SK-N-SH treated with all-trans-retinoic acid at 6 μM for 48 hours (cell line): ENCODE results near the gene TCERG1L.

Experiments used
- ATAC-seq: fragments of 200-7000 bp; cut with Tn5 transposase; 3 replicates; pipeline ENCODE4 v1.9.1; 2020; ENCODE audit warnings: mild to moderate bottlenecking, moderate library complexity
- ARNTL ChIP-seq: fragments of 450-650 bp; formaldehyde crosslinking; IDR thresholded peaks from 2 replicates; pipeline ENCODE4 v1.5.0; 2020; ENCODE audit warnings: low read depth, mild to moderate bottlenecking, moderate library complexity, borderline replicate concordance
- BACH2 ChIP-seq: fragments of 250-450 bp; sonication (Bioruptor Pico); IDR thresholded peaks from 2 replicates; pipeline ENCODE4 v1.9.0; 2021; ENCODE audit warnings: mild to moderate bottlenecking, borderline replicate concordance
- CSDC2 ChIP-seq: fragments of 250-450 bp; sonication (Bioruptor Pico); IDR thresholded peaks from 2 replicates; pipeline ENCODE4 v1.5.0; 2020; ENCODE audit warnings: mild to moderate bottlenecking, moderate library complexity
- ESRRG ChIP-seq: fragments of 250-450 bp; sonication (Bioruptor Pico); IDR thresholded peaks from 2 replicates; pipeline ENCODE4 v1.6.1; 2021; ENCODE audit warnings: mild to moderate bottlenecking
- GLIS3 ChIP-seq: fragments of 250-450 bp; sonication (Bioruptor Pico); IDR thresholded peaks from 2 replicates; pipeline ENCODE4 v1.5.0; 2020; ENCODE audit warnings: mild to moderate bottlenecking, moderate library complexity
- ISL1 ChIP-seq: fragments of 250-450 bp; sonication (Bioruptor Pico); IDR thresholded peaks from 2 replicates; pipeline ENCODE4 v2.1.2; 2022; ENCODE audit warnings: mild to moderate bottlenecking, moderate library complexity
- OSR1 ChIP-seq: fragments of 250-450 bp; sonication (Bioruptor Pico); IDR thresholded peaks from 2 replicates; pipeline ENCODE4 v1.8.0; 2022; ENCODE audit warnings: moderate library complexity, mild to moderate bottlenecking, inconsistent platforms
- PPARA ChIP-seq: fragments of 250-450 bp; sonication (Bioruptor Pico); IDR thresholded peaks from 2 replicates; pipeline ENCODE4 v1.5.0; 2020; ENCODE audit warnings: mild to moderate bottlenecking, borderline replicate concordance
- RARB ChIP-seq: fragments of 250-450 bp; sonication (Bioruptor Pico); IDR thresholded peaks from 2 replicates; pipeline ENCODE4 v1.8.0; 2021; ENCODE audit warnings: mild to moderate bottlenecking, moderate library complexity
- SNAI2 ChIP-seq: fragments of 250-450 bp; sonication (Bioruptor Pico); IDR thresholded peaks from 2 replicates; pipeline ENCODE4 v1.5.0; 2020; ENCODE audit warnings: mild to moderate bottlenecking, moderate library complexity
- TCF4 ChIP-seq: fragments of 250-450 bp; sonication (Bioruptor Pico); IDR thresholded peaks from 2 replicates; pipeline ENCODE4 v1.8.0; 2021; ENCODE audit warnings: mild to moderate bottlenecking, moderate library complexity, borderline replicate concordance
- TOX ChIP-seq: fragments of 250-450 bp; sonication (Bioruptor Pico); IDR thresholded peaks from 2 replicates; pipeline ENCODE4 v1.8.0; 2021; ENCODE audit warnings: mild to moderate bottlenecking, moderate library complexity, borderline replicate concordance
- ZC3H10 ChIP-seq: fragments of 250-450 bp; sonication (Bioruptor Pico); IDR thresholded peaks from 2 replicates; pipeline ENCODE4 v1.5.1; 2021; ENCODE audit warnings: mild to moderate bottlenecking, moderate library complexity
- ZFP3 ChIP-seq: fragments of 250-450 bp; sonication (Bioruptor Pico); IDR thresholded peaks from 2 replicates; pipeline ENCODE4 v1.5.0; 2020; ENCODE audit warnings: mild to moderate bottlenecking, moderate library complexity
- ZNF565 ChIP-seq: fragments of 450-650 bp; formaldehyde crosslinking; conservative IDR thresholded peaks from 2 replicates; pipeline ENCODE4 v1.5.0; 2020; ENCODE audit warnings: low read depth, mild to moderate bottlenecking, moderate library complexity
- ZNF70 ChIP-seq: fragments of 450-650 bp; formaldehyde crosslinking; IDR thresholded peaks from 2 replicates; pipeline ENCODE4 v1.5.0; 2020; ENCODE audit warnings: mild to moderate bottlenecking, moderate library complexity
- ZNF8 ChIP-seq: fragments of 450-650 bp; formaldehyde crosslinking; IDR thresholded peaks from 2 replicates; pipeline ENCODE4 v1.5.0; 2020; ENCODE audit warnings: mild to moderate bottlenecking, moderate library complexity
- TF ChIP-seq, protein P1 (sequence below): fragments of 250-450 bp; sonication (Bioruptor Pico); IDR thresholded peaks from 2 replicates; pipeline ENCODE4 v1.5.0; 2020; ENCODE audit warnings: mild to moderate bottlenecking, moderate library complexity
- TF ChIP-seq, protein P2 (sequence below): fragments of 250-450 bp; sonication (Bioruptor Pico); IDR thresholded peaks from 2 replicates; pipeline ENCODE4 v1.5.1; 2021; ENCODE audit warnings: mild to moderate bottlenecking, moderate library complexity
- TF ChIP-seq, protein P3 (sequence below): fragments of 250-450 bp; sonication (Bioruptor Pico); IDR thresholded peaks from 2 replicates; pipeline ENCODE4 v1.8.0; 2020; ENCODE audit warnings: mild to moderate bottlenecking, moderate library complexity, borderline replicate concordance
- TF ChIP-seq, protein P4 (sequence below): fragments of 250-450 bp; sonication (Bioruptor Pico); IDR thresholded peaks from 2 replicates; pipeline ENCODE4 v1.8.0; 2021; ENCODE audit warnings: low read depth, mild to moderate bottlenecking, moderate library complexity, borderline replicate concordance
- TF ChIP-seq, protein P5 (sequence below): fragments of 250-450 bp; sonication (Bioruptor Pico); IDR thresholded peaks from 2 replicates; pipeline ENCODE4 v1.5.1; 2020; ENCODE audit warnings: low read depth, mild to moderate bottlenecking, moderate library complexity

Gene TCERG1L

DNA sequence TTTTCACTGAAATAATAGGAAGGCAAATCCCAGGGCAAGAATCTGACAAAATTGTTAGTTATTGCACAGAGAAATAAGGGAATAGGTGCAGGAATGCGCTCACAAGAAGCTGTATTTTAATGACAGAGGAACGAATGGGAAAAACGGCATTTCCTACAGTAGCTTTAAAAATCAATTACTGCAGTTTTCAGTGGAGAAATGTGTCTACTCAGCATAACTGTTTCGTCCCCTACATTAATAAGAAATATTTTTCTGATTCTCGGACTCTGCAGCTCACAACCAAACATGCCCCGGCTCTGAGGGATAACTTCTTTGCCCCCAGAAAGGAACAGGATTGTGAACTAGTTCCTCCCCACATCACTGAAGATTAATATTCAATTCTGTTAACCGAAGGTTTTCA lies 44.9 kb upstream of the TCERG1L start:
- TF ChIP-seq TCF4 (CRISPR knock-in tag) (no peak), ISL1 (CRISPR knock-in tag) (no peak), ESRRG (CRISPR knock-in tag) (no peak), ARNTL (CRISPR knock-in tag) (no peak), OSR1 (CRISPR knock-in tag) (no peak), RARB (no peak), PPARA (CRISPR knock-in tag) (no peak), BACH2 (CRISPR knock-in tag) (no peak), ZC3H10 (CRISPR knock-in tag) (no peak), SNAI2 (CRISPR knock-in tag) (no peak), CSDC2 (CRISPR knock-in tag) (no peak), TOX (no peak), ZNF70 (no peak), ZNF8 (no peak), ZFP3 (CRISPR knock-in tag) (no peak)
- TF ChIP-seq, protein P1, sequence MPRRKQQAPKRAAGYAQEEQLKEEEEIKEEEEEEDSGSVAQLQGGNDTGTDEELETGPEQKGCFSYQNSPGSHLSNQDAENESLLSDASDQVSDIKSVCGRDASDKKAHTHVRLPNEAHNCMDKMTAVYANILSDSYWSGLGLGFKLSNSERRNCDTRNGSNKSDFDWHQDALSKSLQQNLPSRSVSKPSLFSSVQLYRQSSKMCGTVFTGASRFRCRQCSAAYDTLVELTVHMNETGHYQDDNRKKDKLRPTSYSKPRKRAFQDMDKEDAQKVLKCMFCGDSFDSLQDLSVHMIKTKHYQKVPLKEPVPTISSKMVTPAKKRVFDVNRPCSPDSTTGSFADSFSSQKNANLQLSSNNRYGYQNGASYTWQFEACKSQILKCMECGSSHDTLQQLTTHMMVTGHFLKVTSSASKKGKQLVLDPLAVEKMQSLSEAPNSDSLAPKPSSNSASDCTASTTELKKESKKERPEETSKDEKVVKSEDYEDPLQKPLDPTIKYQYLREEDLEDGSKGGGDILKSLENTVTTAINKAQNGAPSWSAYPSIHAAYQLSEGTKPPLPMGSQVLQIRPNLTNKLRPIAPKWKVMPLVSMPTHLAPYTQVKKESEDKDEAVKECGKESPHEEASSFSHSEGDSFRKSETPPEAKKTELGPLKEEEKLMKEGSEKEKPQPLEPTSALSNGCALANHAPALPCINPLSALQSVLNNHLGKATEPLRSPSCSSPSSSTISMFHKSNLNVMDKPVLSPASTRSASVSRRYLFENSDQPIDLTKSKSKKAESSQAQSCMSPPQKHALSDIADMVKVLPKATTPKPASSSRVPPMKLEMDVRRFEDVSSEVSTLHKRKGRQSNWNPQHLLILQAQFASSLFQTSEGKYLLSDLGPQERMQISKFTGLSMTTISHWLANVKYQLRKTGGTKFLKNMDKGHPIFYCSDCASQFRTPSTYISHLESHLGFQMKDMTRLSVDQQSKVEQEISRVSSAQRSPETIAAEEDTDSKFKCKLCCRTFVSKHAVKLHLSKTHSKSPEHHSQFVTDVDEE, result no peak
- TF ChIP-seq, protein P2, sequence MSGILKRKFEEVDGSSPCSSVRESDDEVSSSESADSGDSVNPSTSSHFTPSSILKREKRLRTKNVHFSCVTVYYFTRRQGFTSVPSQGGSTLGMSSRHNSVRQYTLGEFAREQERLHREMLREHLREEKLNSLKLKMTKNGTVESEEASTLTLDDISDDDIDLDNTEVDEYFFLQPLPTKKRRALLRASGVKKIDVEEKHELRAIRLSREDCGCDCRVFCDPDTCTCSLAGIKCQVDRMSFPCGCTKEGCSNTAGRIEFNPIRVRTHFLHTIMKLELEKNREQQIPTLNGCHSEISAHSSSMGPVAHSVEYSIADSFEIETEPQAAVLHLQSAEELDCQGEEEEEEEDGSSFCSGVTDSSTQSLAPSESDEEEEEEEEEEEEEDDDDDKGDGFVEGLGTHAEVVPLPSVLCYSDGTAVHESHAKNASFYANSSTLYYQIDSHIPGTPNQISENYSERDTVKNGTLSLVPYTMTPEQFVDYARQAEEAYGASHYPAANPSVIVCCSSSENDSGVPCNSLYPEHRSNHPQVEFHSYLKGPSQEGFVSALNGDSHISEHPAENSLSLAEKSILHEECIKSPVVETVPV (CRISPR knock-in tag), result no peak
- TF ChIP-seq, protein P3, sequence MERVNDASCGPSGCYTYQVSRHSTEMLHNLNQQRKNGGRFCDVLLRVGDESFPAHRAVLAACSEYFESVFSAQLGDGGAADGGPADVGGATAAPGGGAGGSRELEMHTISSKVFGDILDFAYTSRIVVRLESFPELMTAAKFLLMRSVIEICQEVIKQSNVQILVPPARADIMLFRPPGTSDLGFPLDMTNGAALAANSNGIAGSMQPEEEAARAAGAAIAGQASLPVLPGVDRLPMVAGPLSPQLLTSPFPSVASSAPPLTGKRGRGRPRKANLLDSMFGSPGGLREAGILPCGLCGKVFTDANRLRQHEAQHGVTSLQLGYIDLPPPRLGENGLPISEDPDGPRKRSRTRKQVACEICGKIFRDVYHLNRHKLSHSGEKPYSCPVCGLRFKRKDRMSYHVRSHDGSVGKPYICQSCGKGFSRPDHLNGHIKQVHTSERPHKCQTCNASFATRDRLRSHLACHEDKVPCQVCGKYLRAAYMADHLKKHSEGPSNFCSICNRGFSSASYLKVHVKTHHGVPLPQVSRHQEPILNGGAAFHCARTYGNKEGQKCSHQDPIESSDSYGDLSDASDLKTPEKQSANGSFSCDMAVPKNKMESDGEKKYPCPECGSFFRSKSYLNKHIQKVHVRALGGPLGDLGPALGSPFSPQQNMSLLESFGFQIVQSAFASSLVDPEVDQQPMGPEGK, result no peak
- TF ChIP-seq, protein P4, sequence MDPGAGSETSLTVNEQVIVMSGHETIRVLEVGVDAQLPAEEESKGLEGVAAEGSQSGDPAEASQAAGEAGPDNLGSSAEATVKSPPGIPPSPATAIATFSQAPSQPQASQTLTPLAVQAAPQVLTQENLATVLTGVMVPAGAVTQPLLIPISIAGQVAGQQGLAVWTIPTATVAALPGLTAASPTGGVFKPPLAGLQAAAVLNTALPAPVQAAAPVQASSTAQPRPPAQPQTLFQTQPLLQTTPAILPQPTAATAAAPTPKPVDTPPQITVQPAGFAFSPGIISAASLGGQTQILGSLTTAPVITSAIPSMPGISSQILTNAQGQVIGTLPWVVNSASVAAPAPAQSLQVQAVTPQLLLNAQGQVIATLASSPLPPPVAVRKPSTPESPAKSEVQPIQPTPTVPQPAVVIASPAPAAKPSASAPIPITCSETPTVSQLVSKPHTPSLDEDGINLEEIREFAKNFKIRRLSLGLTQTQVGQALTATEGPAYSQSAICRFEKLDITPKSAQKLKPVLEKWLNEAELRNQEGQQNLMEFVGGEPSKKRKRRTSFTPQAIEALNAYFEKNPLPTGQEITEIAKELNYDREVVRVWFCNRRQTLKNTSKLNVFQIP (CRISPR knock-in tag), result no peak
- TF ChIP-seq, protein P5, sequence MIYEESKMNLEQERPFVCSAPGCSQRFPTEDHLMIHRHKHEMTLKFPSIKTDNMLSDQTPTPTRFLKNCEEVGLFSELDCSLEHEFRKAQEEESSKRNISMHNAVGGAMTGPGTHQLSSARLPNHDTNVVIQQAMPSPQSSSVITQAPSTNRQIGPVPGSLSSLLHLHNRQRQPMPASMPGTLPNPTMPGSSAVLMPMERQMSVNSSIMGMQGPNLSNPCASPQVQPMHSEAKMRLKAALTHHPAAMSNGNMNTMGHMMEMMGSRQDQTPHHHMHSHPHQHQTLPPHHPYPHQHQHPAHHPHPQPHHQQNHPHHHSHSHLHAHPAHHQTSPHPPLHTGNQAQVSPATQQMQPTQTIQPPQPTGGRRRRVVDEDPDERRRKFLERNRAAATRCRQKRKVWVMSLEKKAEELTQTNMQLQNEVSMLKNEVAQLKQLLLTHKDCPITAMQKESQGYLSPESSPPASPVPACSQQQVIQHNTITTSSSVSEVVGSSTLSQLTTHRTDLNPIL (CRISPR knock-in tag), result no peak
- no peak for ATAC-seq

DNA sequence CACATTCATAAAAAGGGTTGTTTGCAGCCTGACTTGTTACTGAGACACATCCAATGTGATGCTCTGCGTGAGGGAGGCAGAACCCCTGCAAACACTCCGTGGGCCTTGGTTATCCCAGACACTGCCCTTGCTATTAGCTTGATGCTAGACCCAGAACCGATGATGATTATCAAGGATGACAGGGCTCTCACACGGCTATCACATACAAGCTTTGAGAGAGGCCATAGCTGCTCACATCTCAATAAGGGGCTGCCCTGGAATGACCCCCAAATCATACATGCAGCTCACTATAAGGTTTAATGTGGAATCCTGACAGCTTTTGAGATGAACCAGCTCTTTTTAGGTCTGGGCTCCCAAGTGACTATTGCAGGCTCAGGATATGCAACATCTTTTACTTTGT lies 44.4 kb upstream of the TCERG1L start:
- TF ChIP-seq, protein P5 (CRISPR knock-in tag), result no peak
- TF ChIP-seq GLIS3 (CRISPR knock-in tag) (no peak), PPARA (CRISPR knock-in tag) (no peak), ESRRG (CRISPR knock-in tag) (no peak), ZNF565 (CRISPR knock-in tag) (no peak), ZC3H10 (CRISPR knock-in tag) (no peak), ARNTL (CRISPR knock-in tag) (no peak), CSDC2 (CRISPR knock-in tag) (no peak), RARB (no peak), SNAI2 (CRISPR knock-in tag) (no peak)
- ATAC-seq, result no peak
